Retinal pigment epithelial cell (primary cell): Measurements from ENCODE around the gene HEMK1.

ENCODE experiments used
- DNase-seq: peaks from one replicate; pipeline ENCODE4 v3.0.0-alpha.2; 2010; ENCODE audit warnings: low read depth
- H3K4me3 ChIP-seq: 2 replicates; pipeline ENCODE4 v1.5.1; 2011; ENCODE audit warnings: mild to moderate bottlenecking, low read length, control low read depth, moderate library complexity
- TF ChIP-seq, protein P1 (sequence below): conservative IDR thresholded peaks from 2 replicates; pipeline ENCODE4 v1.5.1; 2011; ENCODE audit warnings: low read depth, low read length, control low read depth, inconsistent platforms

The HEMK1 gene

GRCh38 chr3:50622881-50623280 lies 53.6 kb downstream of the HEMK1 start:
- DNase-seq: no peak
- TF ChIP-seq, protein P1, sequence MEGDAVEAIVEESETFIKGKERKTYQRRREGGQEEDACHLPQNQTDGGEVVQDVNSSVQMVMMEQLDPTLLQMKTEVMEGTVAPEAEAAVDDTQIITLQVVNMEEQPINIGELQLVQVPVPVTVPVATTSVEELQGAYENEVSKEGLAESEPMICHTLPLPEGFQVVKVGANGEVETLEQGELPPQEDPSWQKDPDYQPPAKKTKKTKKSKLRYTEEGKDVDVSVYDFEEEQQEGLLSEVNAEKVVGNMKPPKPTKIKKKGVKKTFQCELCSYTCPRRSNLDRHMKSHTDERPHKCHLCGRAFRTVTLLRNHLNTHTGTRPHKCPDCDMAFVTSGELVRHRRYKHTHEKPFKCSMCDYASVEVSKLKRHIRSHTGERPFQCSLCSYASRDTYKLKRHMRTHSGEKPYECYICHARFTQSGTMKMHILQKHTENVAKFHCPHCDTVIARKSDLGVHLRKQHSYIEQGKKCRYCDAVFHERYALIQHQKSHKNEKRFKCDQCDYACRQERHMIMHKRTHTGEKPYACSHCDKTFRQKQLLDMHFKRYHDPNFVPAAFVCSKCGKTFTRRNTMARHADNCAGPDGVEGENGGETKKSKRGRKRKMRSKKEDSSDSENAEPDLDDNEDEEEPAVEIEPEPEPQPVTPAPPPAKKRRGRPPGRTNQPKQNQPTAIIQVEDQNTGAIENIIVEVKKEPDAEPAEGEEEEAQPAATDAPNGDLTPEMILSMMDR: no peak
- no peak overlapping the region for H3K4me3 ChIP-seq

DNA sequence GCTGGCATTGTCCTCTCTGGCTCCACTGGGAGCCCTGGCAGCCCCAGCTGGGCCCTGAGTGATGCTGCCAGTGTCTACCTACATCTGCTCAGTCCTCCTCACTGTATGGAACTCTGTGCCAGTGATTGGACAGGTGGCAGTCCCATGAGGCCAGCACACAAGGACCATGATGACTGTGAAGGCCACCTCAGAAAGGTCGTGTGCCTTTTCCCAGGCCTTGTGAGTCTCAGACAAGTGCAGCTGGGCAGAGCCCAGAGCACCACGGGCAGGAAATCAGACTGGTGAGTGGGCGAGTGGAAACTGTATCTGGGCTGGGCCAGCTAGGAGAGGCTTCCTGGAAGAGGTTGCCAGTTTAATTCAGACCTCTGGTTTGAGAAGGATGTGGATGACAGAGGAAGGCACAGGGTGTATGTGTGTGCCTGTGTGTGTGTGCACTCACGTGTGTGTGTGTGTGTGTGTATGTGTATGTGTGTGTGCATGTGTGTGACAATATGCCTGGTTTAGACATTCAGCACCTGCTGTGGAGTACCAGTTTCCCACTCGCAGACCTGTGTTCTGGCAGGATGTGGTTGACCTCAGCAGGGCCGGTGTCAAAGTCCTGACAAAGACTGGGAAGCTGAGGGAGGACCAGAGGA lies 54.6 kb downstream of the HEMK1 start:
- TF ChIP-seq, protein P1: no peak
- DNase-seq: no peak
- no peak overlapping the region for H3K4me3 ChIP-seq

GRCh38 chr3:50624634-50625033 lies 55.3 kb downstream of the HEMK1 start:
- TF ChIP-seq, protein P1: no peak
- DNase-seq: no peak
- H3K4me3 ChIP-seq: no peak overlapping the region

- DNase-seq: no peak
- TF ChIP-seq, protein P1: no peak
- H3K4me3 ChIP-seq: no peak overlapping the region
These were observed 56.2 kb downstream of the HEMK1 start for GRCh38 chr3:50625231-50626182.

- TF ChIP-seq, protein P1: no peak
- no peak overlapping the region for H3K4me3 ChIP-seq
- no peak for DNase-seq
These were observed 57.1 kb downstream of the HEMK1 start for GRCh38 chr3:50626401-50626800.

DNA sequence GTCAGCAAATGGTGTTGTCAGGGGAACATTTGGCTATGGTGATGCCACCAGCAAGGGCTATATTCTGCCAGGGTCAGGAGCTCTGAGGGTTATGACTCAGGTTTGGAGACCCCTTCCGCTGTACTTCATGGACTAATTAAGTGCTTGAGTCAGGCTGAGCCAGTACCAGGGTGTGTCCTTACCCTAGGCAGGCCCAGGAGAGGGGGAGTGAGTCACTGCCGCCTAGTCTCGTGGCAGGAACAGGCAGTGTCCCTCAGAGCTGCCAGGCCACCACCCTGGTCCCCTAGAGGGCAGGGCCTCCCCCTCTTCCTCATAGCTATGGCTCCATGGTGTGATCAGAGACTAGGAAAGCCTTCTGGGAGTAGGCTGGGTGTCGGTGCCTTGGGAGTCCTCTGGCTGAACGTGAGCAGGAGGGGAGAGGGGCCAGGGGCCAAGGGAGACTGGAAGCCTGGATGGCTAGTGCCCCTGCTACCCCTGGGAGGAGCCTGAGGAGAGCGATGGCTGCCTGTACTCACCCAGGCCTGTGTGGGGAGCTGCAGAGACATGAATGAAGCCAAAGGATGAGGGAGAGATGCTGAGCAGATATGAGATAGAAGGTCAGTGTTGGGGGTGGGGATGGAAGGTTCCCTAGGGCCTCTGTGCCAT lies 58.2 kb downstream of the HEMK1 start:
- H3K4me3 ChIP-seq: no peak overlapping the region
- DNase-seq: peak; percentile 95
- TF ChIP-seq, protein P1: peak; percentile 53
